ENCODE data around the gene PRRG4.
"Not testable (repeated sequence)": the region's sequence is repeated elsewhere in the genome, so short reads cannot be mapped to it uniquely, and the experiment has no call there.

- not testable (repeated sequence) for TF ChIP-seq POLR2AphosphoS5 (IDR thresholded peaks at IDR 0.05; ENCODE audit: borderline replicate concordance, low read depth, low read length); EZH2 (IDR thresholded peaks at IDR 0.05)
Observed at GRCh38 chr11:32888384-32888710, 58.6 kb downstream of the PRRG4 start.

Measured in SK-N-MC (cell line).